Activated B cell treated with CpG ODN at 0.5 μM for 24 hours (primary cell): ENCODE results near the gene UNC119B. TPM values are rescaled to one million over a fixed set of nuclear protein-coding genes. Genes with fewer than 3 reads are reported as not detected.

Experiments
- ATAC-seq: fragments of 200-7000 bp; cut with Tn5 transposase; one replicate; pipeline ENCODE4 v1.10.0; 2021; ENCODE audit warnings: low read depth, mild to moderate bottlenecking, moderate library complexity
- CTCF ChIA-PET: fragments of 350-600 bp; sonication (Branson Sonifier 250); formaldehyde crosslinking; loops from one replicate; lab custom pipeline; 2021; ENCODE audit warnings: antibody characterized with exemption; lab: Charles Lee
- POLR2A ChIA-PET: fragments of 350-600 bp; sonication (Branson Sonifier 250); formaldehyde crosslinking; loops from one replicate; lab custom pipeline; 2021; ENCODE audit warnings: antibody characterized with exemption; lab: Charles Lee
- DNase-seq: peaks from one replicate; pipeline ENCODE4 v3.0.0; 2022
- H3K27ac Mint-ChIP-seq: one replicate; pipeline ENCODE4 v1.8.0; 2020; ENCODE audit warnings: mixed read lengths
- H3K27me3 Mint-ChIP-seq: one replicate; pipeline ENCODE4 v1.8.0; 2021; ENCODE audit warnings: mixed read lengths
- H3K36me3 Mint-ChIP-seq: one replicate; pipeline ENCODE4 v1.8.0; 2021; ENCODE audit warnings: low read depth, mixed read lengths
- H3K4me1 Mint-ChIP-seq: one replicate; pipeline ENCODE4 v1.8.0; 2021; ENCODE audit warnings: mixed read lengths
- H3K4me3 Mint-ChIP-seq: one replicate; pipeline ENCODE4 v1.8.0; 2020; ENCODE audit warnings: mild to moderate bottlenecking, mixed read lengths
- H3K9me3 Mint-ChIP-seq: one replicate; pipeline ENCODE4 v1.8.0; 2020; ENCODE audit warnings: mixed read lengths
- intact Hi-C: fragments of 100-400 bp; cut with micrococcal nuclease; formaldehyde crosslinking; loops from one replicate; pipeline ENCODE4 v1.15.1; 2024
- total RNA-seq: library from RNA; stranded (reverse); gene quantifications from 2 replicates; pipeline ENCODE4 v1.2.3, GENCODE V29; 2022
- TF ChIP-seq, protein P1 (sequence below): fragments of 200-600 bp; IDR thresholded peaks from one replicate; pipeline ENCODE4 v1.8.0; 2022; ENCODE audit warnings: antibody characterized with exemption, mild to moderate bottlenecking

The UNC119B gene
- total RNA-seq, 1 donor from 2014 or later: 18.5 TPM

DNA sequence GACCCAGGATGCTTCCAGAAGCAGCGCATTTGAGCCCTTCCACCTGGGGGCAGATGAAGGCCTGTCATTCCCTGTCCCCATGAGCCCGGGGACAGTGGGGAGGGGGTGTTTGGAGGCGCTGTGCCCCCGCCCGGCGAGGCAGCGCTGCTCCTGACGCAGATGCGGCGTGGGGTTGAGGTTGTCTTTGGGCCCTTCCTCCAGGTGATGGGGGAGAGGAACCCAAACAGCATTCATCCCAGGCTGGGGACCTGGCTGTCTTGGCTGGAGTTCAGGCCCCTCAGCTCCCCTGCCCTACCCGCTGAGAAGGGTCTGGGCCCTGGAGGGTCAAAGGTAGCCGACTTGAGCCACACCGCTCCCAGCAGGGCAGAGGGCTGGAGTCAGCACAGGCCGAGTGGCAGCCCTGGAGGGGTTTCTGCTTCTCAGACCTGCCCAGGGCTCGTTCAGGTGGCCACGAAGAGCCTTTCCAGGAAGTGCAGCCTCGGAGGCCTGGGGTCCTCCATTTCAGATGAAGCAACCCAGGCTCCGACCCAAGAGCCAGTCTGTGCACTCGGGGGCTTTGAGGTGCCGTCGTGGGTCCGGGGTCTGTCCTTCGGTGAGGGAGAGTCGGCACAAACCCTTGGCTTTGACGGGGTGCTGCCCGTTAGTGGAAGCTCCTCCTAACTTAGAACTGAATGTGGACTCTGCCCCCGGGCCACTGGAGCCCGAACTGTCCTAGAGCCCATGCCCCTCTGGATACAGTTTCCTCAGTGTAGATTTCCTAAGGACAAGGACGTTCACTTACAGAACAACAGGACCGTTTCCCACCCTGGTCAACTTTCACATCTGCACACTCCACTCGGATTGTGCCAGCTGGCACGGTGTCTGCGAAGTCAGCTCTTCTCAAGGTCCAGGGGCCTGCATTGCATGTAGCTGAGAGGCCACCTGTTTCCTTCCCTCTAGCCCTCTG lies 31.5 kb downstream of the UNC119B start:
- CTCF ChIA-PET: no interaction called here

DNA sequence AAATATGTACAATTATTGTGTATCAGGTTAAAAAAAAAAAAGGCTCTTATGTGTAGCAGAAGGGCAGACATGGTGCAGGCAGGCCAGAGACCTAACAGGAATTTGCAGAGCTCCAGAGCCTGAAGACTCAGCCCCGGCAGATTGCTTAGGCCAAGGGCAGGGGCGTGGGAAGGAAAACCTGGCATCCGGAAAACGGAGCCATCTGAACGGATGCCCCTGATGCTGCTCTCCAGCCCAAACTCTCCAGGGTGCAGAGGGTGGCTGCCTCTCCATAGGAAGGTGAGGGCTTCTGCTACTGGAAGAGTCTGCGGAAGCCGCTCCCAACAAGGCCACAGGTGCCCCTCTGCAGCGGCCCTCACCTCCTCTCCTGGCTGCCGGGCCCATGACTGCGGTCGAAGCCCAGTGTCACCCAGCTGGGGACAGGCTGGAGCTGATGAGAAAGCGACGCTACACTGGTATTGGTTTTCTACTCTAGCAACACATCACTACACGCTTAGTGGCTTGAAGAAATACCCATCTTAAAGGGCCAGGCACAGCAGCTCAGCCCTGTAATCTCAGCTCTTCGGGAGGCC lies 34.8 kb downstream of the UNC119B start:
- intact Hi-C loops: no loop called here
- H3K4me3 Mint-ChIP-seq: no peak overlapping the region
- ChIA-PET CTCF (no interaction called here), POLR2A (interaction anchor here (0.6 kb wide), 1 partner anchor 655 kb away, joined by 5 read pairs; the partner anchor contains the start of gene RNF34)
- no peaks in the 10 kb centered on the region for H3K27me3 Mint-ChIP-seq
- ATAC-seq: no peak
- TF ChIP-seq, protein P1, sequence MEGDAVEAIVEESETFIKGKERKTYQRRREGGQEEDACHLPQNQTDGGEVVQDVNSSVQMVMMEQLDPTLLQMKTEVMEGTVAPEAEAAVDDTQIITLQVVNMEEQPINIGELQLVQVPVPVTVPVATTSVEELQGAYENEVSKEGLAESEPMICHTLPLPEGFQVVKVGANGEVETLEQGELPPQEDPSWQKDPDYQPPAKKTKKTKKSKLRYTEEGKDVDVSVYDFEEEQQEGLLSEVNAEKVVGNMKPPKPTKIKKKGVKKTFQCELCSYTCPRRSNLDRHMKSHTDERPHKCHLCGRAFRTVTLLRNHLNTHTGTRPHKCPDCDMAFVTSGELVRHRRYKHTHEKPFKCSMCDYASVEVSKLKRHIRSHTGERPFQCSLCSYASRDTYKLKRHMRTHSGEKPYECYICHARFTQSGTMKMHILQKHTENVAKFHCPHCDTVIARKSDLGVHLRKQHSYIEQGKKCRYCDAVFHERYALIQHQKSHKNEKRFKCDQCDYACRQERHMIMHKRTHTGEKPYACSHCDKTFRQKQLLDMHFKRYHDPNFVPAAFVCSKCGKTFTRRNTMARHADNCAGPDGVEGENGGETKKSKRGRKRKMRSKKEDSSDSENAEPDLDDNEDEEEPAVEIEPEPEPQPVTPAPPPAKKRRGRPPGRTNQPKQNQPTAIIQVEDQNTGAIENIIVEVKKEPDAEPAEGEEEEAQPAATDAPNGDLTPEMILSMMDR: no peak
- DNase-seq: no peak
- no peak overlapping the region for H3K27ac Mint-ChIP-seq
- no peaks in the 10 kb centered on the region for H3K4me1 Mint-ChIP-seq
- no peaks in the 10 kb centered on the region for H3K36me3 Mint-ChIP-seq
- H3K9me3 Mint-ChIP-seq: no peaks in the 10 kb centered on the region

More for the DNA sequence above, 31.5 kb downstream of the UNC119B start:
- no peak for ATAC-seq
- Mint-ChIP-seq H3K27ac (no peak overlapping the region), H3K4me1 (no peaks in the 10 kb centered on the region), H3K9me3 (no peaks in the 10 kb centered on the region), H3K36me3 (no peaks in the 10 kb centered on the region), H3K4me3 (no peak overlapping the region), H3K27me3 (no peaks in the 10 kb centered on the region)
- POLR2A ChIA-PET: no interaction called here
- intact Hi-C loops: no loop called here
- DNase-seq: no peak
- TF ChIP-seq, protein P1: no peak

DNA sequence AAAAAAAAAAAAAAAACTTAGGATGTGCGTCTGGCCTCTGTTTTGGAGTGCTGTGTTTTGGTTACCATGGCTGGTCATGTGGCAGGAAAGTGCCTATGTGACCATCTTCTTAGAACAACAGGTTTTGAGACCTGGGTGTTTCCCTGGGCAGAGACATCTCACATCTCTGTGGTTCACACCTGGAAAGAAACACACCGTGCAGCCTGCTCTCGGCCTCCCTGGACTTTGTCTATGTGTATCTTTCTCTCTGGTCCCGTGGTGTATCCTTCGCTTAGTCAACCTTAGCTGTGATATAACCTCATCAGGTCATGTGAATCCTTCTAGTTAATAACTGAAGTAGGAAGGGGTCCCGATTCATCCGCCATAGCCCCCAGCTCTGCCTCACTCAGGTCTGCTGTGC lies 38.0 kb downstream of the UNC119B start:
- no peaks in the 10 kb centered on the region for H3K27me3 Mint-ChIP-seq
- intact Hi-C loops: no loop called here
- DNase-seq (no peak), ATAC-seq (no peak)
- POLR2A ChIA-PET: no interaction called here
- CTCF ChIA-PET: no interaction called here
- H3K9me3 Mint-ChIP-seq: no peaks in the 10 kb centered on the region
- H3K36me3 Mint-ChIP-seq: no peaks in the 10 kb centered on the region
- H3K4me1 Mint-ChIP-seq: no peaks in the 10 kb centered on the region
- no peak overlapping the region for H3K27ac Mint-ChIP-seq
- no peak overlapping the region for H3K4me3 Mint-ChIP-seq
- TF ChIP-seq, protein P1: no peak

DNA sequence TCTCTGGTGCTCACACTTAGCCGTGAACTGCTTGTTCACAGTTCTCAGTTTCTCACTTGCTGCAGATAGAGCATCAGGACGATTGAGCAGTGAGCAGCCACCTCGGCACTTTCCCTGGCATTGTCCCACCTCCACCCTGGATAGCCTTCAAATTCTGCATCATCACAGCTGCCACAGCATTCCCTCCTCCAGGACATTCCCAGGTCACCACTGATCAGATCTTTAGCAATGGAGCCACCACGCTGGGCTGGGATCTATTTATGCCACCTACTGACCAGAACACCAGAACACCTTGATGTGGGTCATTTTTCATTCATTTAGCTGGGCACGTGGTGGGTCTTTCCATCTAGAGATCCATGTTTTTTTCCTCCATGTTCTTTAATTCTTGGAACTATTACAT lies 39.0 kb downstream of the UNC119B start:
- DNase-seq (no peak), ATAC-seq (no peak)
- TF ChIP-seq, protein P1: no peak
- no peaks in the 10 kb centered on the region for H3K36me3 Mint-ChIP-seq
- CTCF ChIA-PET: no interaction called here
- intact Hi-C loops: no loop called here
- peaks cover 3% of the 10 kb centered on the region for H3K4me1 Mint-ChIP-seq
- POLR2A ChIA-PET: no interaction called here
- no peaks in the 10 kb centered on the region for H3K27me3 Mint-ChIP-seq
- peaks cover 2% of the 10 kb centered on the region for H3K9me3 Mint-ChIP-seq
- no peak overlapping the region for H3K4me3 Mint-ChIP-seq
- no peak overlapping the region for H3K27ac Mint-ChIP-seq

DNA sequence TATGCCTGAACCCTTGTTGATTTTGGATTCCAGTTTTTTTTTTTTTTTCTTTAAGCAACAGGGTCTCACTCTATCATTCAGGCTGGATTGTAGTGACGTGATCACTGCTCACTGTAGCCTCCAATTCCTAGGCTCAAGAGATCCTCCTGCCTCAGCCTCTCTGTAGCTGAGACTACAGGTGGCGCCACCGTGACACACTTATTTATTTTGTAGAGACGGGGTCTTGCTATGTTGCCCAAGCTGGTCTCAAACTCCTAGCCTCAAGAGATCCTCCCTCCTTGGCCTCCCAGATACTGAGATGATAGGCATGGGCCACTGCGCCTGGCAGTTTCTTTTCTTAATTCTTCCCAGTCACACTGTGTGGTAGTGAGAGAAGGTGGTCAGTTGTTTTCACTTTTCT lies 40.5 kb downstream of the UNC119B start:
- intact Hi-C loops: no loop called here
- H3K4me3 Mint-ChIP-seq: no peak overlapping the region
- no peaks in the 10 kb centered on the region for H3K36me3 Mint-ChIP-seq
- DNase-seq: no peak
- TF ChIP-seq, protein P1: no peak
- H3K27me3 Mint-ChIP-seq: no peaks in the 10 kb centered on the region
- no peak for ATAC-seq
- POLR2A ChIA-PET: interaction anchor here (0.7 kb wide), 1 partner anchor 14 kb away, joined by 4 read pairs; no protein-coding TSS in a partner anchor
- peaks cover 10% of the 10 kb centered on the region for H3K9me3 Mint-ChIP-seq
- no peak overlapping the region for H3K27ac Mint-ChIP-seq
- CTCF ChIA-PET: interaction anchor here (1.1 kb wide), 1 partner anchor 221 kb away, joined by 3 read pairs; no protein-coding TSS in a partner anchor
- peaks cover 3% of the 10 kb centered on the region for H3K4me1 Mint-ChIP-seq
